ENCODE results near the gene ACTG2.

ACTG2 gene

GRCh38 chr2:73907840-73908452 is 15.1 kb downstream of the ACTG2 start:
- Histone ChIP-seq H4K20me1 (ENCODE audit: low read depth, low read length) (no peaks in the 10 kb centered on the region), H2AFZ (ENCODE audit: low read depth, low read length, severe bottlenecking) (peak overlapping the region; percentile 66), H3K4me3 (ENCODE audit: insufficient read depth, low read length, poor library complexity, severe bottlenecking) (no peak overlapping the region), H3K79me2 (ENCODE audit: insufficient read depth, low read length) (no peaks in the 10 kb centered on the region), H3K27me3 (ENCODE audit: low read length) (no peaks in the 10 kb centered on the region), H3K36me3 (ENCODE audit: low read length) (no peaks in the 10 kb centered on the region), H3F3A (ENCODE audit: insufficient read depth) (no peaks in the 10 kb centered on the region), H3K9ac (ENCODE audit: low read length) (no peak overlapping the region), H3K9me2 (replicated peaks; ENCODE audit: insufficient read depth, low read length) (no peaks in the 10 kb centered on the region), H3K9me3 (ENCODE audit: insufficient read depth, low read length) (no peaks in the 10 kb centered on the region), H3K4me2 (ENCODE audit: low read depth, low read length, poor library complexity, severe bottlenecking) (no peak overlapping the region), H3K27ac (ENCODE audit: low read depth, low read length) (no peak overlapping the region)
- TF ChIP-seq EZH2phosphoT487 (conservative IDR thresholded peaks at IDR 0.05; ENCODE audit: low read length) (no peak), CTCF (IDR thresholded peaks at IDR 0.05; ENCODE audit: insufficient read depth, low read length, poor library complexity, severe bottlenecking) (peak; percentile 49)

- no peaks in the 10 kb centered on the region for H3K9me2 ChIP-seq (replicated peaks; ENCODE audit: insufficient read depth, low read length)
- no peak overlapping the region for H3K4me3 ChIP-seq (ENCODE audit: insufficient read depth, low read length, poor library complexity, severe bottlenecking)
- H3F3A ChIP-seq (ENCODE audit: insufficient read depth): no peaks in the 10 kb centered on the region
- H3K4me2 ChIP-seq (ENCODE audit: low read depth, low read length, poor library complexity, severe bottlenecking): no peak overlapping the region
- no peaks in the 10 kb centered on the region for H3K36me3 ChIP-seq (ENCODE audit: low read length)
- H4K20me1 ChIP-seq (ENCODE audit: low read depth, low read length): no peaks in the 10 kb centered on the region
- TF ChIP-seq CTCF (IDR thresholded peaks at IDR 0.05; ENCODE audit: insufficient read depth, low read length, poor library complexity, severe bottlenecking) (no peak), EZH2phosphoT487 (conservative IDR thresholded peaks at IDR 0.05; ENCODE audit: low read length) (no peak)
- no peak overlapping the region for H2AFZ ChIP-seq (ENCODE audit: low read depth, low read length, severe bottlenecking)
- H3K79me2 ChIP-seq (ENCODE audit: insufficient read depth, low read length): no peaks in the 10 kb centered on the region
- no peak overlapping the region for H3K9ac ChIP-seq (ENCODE audit: low read length)
- no peaks in the 10 kb centered on the region for H3K27me3 ChIP-seq (ENCODE audit: low read length)
- no peaks in the 10 kb centered on the region for H3K9me3 ChIP-seq (ENCODE audit: insufficient read depth, low read length)
- no peak overlapping the region for H3K27ac ChIP-seq (ENCODE audit: low read depth, low read length)
Measured at GRCh38 chr2:73908689-73909652, 16.2 kb downstream of the ACTG2 start.

- Histone ChIP-seq H3K27me3 (ENCODE audit: low read length) (no peaks in the 10 kb centered on the region), H3K9ac (ENCODE audit: low read length) (no peak overlapping the region), H3F3A (ENCODE audit: insufficient read depth) (no peaks in the 10 kb centered on the region), H3K79me2 (ENCODE audit: insufficient read depth, low read length) (no peaks in the 10 kb centered on the region), H3K36me3 (ENCODE audit: low read length) (no peaks in the 10 kb centered on the region), H2AFZ (ENCODE audit: low read depth, low read length, severe bottlenecking) (no peak overlapping the region), H3K9me2 (replicated peaks; ENCODE audit: insufficient read depth, low read length) (no peaks in the 10 kb centered on the region), H4K20me1 (ENCODE audit: low read depth, low read length) (no peaks in the 10 kb centered on the region), H3K4me2 (ENCODE audit: low read depth, low read length, poor library complexity, severe bottlenecking) (no peak overlapping the region), H3K9me3 (ENCODE audit: insufficient read depth, low read length) (no peaks in the 10 kb centered on the region), H3K27ac (ENCODE audit: low read depth, low read length) (no peak overlapping the region), H3K4me3 (ENCODE audit: insufficient read depth, low read length, poor library complexity, severe bottlenecking) (no peak overlapping the region)
- TF ChIP-seq EZH2phosphoT487 (conservative IDR thresholded peaks at IDR 0.05; ENCODE audit: low read length) (no peak), CTCF (IDR thresholded peaks at IDR 0.05; ENCODE audit: insufficient read depth, low read length, poor library complexity, severe bottlenecking) (no peak)
Measured at GRCh38 chr2:73910873-73911547, 18.2 kb downstream of the ACTG2 start.

Data from SU-DHL-6 (cell line).